Stimulated activated CD8-positive, alpha-beta memory T cell treated with anti-CD3 and anti-CD28 coated beads, Interleukin-2, amount 100 ng/mL, for 1 hour (primary cell): ENCODE data around the gene IFNGR2.
"Not testable (repeated sequence)": the region's sequence is repeated elsewhere in the genome, so short reads cannot be mapped to it uniquely, and the experiment has no call there.

Experiments used
- DNase-seq, 2 donors: peaks; one replicate each; pipeline ENCODE4 v3.0.0-alpha.2; 2020; ENCODE audit warnings: low read depth in 2 of 2

The IFNGR2 gene, protein sequence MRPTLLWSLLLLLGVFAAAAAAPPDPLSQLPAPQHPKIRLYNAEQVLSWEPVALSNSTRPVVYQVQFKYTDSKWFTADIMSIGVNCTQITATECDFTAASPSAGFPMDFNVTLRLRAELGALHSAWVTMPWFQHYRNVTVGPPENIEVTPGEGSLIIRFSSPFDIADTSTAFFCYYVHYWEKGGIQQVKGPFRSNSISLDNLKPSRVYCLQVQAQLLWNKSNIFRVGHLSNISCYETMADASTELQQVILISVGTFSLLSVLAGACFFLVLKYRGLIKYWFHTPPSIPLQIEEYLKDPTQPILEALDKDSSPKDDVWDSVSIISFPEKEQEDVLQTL

DNA sequence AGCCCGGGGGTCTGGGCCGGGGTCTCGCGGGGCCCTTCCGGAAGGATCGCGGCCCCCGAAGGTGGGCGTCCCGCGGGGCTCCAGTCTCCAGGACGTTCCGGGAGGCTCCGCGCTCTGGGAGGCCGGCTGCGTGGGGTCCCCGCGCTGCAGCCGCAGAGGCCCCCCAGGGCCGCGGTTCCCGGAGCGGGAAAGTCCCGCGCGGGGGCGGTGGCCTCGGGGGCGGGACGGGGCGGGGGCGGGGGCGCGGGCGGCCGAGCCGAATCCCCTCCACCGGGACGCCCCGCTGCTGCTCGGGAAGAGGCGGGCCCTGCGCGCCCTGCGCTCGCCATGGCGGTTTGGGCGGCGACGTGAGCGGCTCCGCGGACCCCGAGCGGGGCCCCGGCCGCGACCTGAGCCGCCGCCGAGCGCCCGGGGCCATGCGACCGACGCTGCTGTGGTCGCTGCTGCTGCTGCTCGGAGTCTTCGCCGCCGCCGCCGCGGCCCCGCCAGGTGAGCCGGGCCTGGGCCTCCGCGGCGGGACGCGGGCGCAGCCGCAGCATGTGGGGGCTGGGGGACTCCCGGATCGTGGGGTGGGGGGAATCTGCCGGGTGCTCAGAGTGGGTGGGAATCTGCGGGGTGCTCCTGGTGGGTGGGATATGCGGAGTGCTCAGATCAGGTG lies at the start of gene IFNGR2:
IFNGR2 (plus strand) TSS at position 286 of the 658 bp plus-strand sequence; CDS start at position 417, 131 bp downstream.
- peak in 1 of 2 donors; percentile 36 for DNase-seq

DNA sequence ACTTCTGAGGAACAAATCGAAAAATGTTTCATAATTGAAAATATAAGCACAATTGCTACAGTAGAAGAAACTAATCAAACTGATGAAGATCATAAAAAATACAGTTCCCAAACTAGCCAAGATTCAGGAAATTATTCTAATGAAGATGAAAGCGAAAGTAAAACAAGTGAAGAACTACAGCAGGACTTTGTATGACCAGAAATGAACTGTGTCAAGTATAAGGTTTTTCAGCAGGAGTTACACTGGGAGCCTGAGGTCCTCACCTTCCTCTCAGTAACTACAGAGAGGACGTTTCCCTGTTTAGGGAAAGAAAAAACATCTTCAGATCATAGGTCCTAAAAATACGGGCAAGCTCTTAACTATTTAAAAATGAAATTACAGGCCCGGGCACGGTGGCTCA lies 47.9 kb upstream of the IFNGR2 start:
- DNase-seq = no peak

GRCh38 chr21:33355996-33356395 lies 47.2 kb upstream of the IFNGR2 start:
- DNase-seq = no peak

DNA sequence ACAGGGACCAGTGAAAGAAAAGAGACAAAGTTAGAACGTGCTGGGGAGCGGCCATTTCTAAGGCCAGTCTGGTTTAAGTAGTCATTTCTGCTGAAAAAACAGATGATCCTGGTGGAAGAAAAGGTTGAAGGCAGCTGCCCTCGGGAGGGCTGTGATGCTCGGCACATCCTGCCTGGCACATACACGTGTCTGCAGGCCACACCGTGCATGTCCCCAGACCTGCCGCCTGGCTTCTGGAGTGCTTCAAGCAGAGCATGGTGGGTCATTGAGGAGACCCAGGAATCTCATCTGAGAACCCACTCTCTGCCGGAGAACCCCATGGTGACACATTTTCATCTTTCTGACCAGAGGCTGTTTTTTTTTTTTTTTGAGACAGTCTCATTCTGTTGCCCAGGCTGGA lies 46.0 kb upstream of the IFNGR2 start:
- DNase-seq = no peak

DNA sequence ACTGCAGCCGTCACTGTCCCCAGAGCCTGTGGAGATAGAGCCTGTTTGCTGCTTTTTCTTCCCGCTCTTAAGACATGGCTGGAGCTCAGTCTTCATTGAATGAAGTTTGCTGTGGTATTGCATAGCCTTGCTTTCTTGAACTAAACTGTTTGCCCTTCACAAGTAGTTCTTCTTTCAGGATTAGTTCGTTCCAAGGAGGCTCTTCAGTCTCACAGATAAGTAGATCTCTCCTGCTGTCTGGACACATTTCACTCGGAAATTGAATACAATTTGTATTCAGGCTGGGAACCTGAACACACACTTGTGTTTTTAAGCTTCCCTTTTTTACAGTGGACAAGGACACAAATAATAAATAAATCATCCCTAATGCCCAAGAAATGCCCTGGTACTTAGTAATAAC lies 43.8 kb upstream of the IFNGR2 start:
- no peak for DNase-seq

DNA sequence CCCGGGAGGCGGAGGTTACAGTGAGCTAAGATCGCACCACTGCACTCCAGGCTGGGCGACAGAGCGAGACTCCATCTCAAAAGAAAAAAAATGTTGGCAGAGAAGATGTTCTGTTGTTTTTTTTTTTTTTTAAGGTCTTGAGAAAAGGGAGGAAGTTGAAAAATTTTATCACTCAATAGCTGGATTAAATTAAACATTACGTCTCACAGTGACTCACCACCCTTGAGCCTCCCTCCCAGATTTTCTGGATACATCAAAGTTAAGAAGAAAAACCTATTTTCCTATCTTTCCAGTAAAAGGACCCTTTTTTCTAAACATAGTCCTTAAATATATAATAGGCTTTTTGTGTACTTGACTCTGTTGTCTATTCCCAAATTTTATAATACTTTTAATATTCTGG lies 42.9 kb upstream of the IFNGR2 start:
- no peak for DNase-seq

GRCh38 chr21:33360881-33361602 lies 42.2 kb upstream of the IFNGR2 start:
- peak; percentile 78 to 81 for DNase-seq

DNA sequence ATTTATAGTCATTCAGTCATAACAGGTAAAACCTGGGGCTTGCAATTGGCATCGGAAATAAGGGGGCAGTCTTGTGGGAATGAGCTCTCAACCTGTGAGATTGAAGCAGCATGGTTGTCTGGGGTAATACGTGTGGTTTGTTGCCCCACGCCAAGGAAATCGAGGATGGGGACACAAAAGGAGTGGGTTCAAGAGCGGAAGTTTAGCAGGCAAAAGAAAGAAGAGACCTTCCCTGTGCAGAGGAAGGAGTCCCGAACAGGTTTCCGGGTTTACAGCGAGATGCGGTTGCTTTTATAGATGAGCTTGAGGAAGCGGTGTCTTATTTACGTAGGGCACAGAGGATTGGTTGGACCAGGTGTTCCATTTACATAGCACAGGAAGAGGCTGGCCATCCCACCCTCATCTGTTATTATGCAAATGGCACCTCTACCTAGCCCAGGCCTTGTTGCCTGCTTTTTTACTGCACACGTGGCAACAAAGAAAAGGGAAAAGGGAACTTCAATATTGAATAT lies 41.1 kb upstream of the IFNGR2 start:
- DNase-seq = no peak

DNA sequence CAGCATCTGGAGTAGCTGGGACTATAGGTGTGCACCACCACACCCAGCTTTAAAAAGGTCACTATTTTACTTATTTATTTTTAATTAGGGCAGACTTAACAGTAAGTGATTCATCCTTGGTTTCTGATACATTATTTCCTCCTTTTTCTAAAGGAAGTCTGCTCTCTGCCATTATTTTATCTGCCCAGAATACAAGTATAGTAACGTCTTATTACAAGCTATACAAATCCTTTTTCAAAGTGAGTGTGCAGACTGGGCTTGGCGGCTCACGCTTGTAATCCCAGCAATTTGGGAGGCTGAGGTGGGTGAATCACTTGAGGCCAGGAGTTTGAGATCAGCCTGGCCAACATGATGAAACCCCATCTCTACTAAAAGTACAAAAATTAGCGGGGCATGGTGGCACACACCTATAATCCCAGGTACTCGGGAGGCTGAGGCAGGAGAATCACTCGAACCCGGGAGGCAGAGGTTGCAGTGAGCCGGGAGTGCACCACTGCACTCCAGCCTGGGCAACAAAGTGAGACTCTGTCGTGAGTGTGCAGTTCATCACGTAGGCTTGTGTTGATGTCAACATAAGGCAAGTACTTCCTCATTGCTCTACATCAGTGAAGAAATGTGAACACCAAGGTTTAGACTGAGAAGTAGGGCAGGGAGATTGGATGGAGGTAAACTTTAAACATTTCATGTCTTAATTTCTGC lies 39.2 kb upstream of the IFNGR2 start:
- not testable (repeated sequence) for DNase-seq

- no peak for DNase-seq
These were observed 38.4 kb upstream of the IFNGR2 start for GRCh38 chr21:33364830-33365229.

- no peak for DNase-seq
These were observed 35.8 kb upstream of the IFNGR2 start for GRCh38 chr21:33367309-33367973.

- DNase-seq = no peak
These were observed 35.1 kb upstream of the IFNGR2 start for GRCh38 chr21:33368124-33368523.

DNA sequence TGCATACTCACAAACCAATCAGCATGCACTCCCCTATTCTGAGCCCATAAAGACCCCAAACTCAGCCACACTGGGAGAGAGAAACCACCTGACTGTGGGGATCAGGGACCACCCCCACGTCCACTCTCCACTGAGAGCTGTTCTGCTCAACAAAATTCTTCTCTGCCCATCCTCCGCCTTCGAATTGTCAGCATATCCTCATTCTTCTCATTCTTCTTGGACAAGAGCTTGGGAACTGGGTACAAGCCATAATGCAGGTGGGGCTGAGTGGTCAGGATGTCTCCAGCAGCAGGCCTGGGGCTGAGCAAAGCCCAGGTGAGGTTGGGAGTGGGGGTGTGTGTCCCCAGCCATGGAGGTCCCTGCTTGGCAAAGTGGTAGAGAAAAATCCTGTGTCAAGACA lies 34.6 kb upstream of the IFNGR2 start:
- no peak for DNase-seq

GRCh38 chr21:33369586-33369985 lies 33.6 kb upstream of the IFNGR2 start:
- DNase-seq = no peak

DNA sequence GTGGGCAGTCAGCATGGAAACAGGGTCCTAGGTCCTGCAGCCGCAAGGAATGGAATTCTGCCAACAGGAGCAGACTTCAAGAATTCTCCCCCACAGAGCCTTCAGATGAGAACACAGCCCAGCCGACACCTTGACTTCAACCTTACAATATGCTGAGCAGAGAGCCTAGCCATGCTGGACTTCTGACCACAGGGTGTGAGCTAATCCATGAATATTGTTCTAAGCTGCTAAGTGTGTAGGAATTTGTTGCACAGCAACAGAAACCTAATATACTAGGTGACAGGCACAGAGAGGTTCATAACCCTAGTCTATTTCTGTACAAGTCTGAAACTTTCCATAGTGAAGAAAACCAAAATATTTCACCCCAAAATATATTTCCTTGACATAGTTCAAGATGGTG lies 32.9 kb upstream of the IFNGR2 start:
- DNase-seq = no peak

DNA sequence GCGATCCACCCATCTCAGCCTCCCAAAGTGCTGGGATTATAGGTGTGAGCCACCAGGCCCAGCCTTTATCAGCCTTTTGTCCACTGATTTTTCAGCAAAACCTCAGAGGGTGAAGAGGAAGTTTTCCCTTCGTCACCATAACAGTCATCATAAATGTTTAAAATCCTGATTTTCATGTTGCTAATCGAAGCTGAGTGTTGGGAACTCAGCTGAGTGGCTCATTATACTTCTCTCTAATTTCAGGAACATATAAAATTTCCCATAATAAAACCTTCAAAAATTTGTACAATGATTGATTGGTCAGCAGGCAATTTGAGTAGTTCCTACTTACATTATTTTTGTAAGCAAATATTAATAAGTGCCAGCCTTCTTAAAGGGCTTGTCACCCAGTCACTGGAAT lies 31.8 kb upstream of the IFNGR2 start:
- no peak for DNase-seq

DNA sequence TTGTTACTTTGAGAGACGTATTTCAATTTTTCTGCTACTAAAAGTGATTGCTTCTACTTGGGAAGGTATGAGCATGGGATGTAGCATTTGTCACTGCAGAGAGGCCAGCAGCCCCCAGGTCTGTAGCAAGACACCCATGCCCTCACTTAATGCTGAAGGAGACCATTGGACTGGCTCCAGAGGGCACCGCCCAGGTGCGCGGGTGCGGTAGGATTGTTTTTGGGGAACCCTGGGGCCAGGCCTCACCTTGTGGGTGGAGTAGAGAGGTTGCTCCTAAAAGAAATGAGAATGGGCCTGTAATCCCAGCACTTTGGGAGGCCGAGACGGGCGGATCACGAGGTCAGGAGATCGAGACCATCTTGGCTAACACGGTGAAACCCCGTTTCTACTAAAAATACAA lies 30.6 kb upstream of the IFNGR2 start:
- DNase-seq = no peak

GRCh38 chr21:33373451-33373850 lies 29.8 kb upstream of the IFNGR2 start:
- no peak for DNase-seq

DNA sequence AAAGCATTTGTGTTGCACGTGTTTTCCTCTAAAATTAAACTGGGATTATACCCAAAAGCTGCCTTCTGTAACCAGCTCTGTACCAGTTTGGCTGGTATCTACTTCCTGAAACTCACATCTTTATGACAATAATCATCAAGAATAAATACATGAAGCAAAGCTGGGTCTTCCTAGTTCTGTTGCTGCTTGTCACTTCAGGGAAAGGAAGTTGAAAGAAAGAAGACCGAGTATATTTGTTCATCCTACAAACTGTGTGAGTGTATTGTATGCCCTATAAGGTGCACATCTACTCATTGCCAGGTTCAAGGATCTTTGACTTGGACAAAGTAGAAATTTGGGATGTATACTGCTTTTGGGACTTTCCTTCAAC lies 29.1 kb upstream of the IFNGR2 start:
- no peak for DNase-seq

GRCh38 chr21:33374450-33375096 lies 28.6 kb upstream of the IFNGR2 start:
- peak; percentile 24 to 35 for DNase-seq

DNA sequence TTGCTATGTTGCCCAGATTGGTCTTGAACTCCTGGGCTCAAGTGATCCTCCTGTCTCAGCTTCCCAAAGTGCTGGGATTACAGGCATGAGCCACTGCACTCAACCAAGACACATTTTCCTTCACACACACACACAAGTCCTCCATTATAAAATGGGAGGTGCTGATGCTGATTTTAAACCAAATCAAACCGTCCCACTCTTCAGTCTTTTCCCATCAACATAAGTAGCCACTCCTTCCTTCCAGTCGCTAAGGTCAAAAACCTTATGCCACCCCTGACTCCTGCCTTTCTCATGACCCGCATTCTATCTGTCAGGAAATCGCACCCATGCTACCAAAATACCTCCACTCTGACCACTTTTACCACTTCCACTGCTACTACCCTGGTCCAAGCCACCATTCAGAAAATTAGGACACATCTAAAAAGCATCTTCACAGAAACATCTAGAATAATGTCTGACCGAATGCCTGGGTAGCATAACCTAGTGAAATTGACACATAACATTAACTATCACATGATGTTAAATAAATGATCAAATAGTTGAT lies 28.0 kb upstream of the IFNGR2 start:
- no peak for DNase-seq
